CD4-positive, alpha-beta T cell treated with Interleukin-4 for 4 hours (primary cell): ENCODE data around the gene GOLGA6L26.
"Not testable (repeated sequence)": the region's sequence is repeated elsewhere in the genome, so short reads cannot be mapped to it uniquely, and the experiment has no call there.

Source experiments
- DNase-seq: peaks from one replicate; pipeline ENCODE4 v3.0.0-alpha.2; 2020

The GOLGA6L26 gene

GRCh38 chr15:23334096-23334495 is at the start of gene GOLGA6L26:
Gene GOLGA6L26 (minus strand): TSS chr15:23334196. CDS start chr15:23334135, 61 bp downstream.
- not testable (repeated sequence) for DNase-seq

GRCh38 chr15:23381192-23381591 is 47.2 kb upstream of the GOLGA6L26 start:
- not testable (repeated sequence) for DNase-seq

- DNase-seq = not testable (repeated sequence)
Observed at GRCh38 chr15:23380700-23381099, 46.7 kb upstream of the GOLGA6L26 start.

- DNase-seq = not testable (repeated sequence)
Observed at GRCh38 chr15:23378946-23379345, 45.0 kb upstream of the GOLGA6L26 start.

- not testable (repeated sequence) for DNase-seq
Observed at GRCh38 chr15:23374226-23374625, 40.2 kb upstream of the GOLGA6L26 start.

GRCh38 chr15:23372891-23373600 is 39.0 kb upstream of the GOLGA6L26 start:
- DNase-seq = not testable (repeated sequence)

GRCh38 chr15:23372284-23372683 is 38.3 kb upstream of the GOLGA6L26 start:
- no peak for DNase-seq

- DNase-seq = not testable (repeated sequence)
Observed at GRCh38 chr15:23371868-23372267, 37.9 kb upstream of the GOLGA6L26 start.

- not testable (repeated sequence) for DNase-seq
Observed at GRCh38 chr15:23371134-23371533, 37.1 kb upstream of the GOLGA6L26 start.

- DNase-seq = no peak
Observed at GRCh38 chr15:23370578-23370977, 36.6 kb upstream of the GOLGA6L26 start.

GRCh38 chr15:23364261-23364660 is 30.3 kb upstream of the GOLGA6L26 start:
- DNase-seq = not testable (repeated sequence)

- DNase-seq = not testable (repeated sequence)
Observed at GRCh38 chr15:23362622-23363021, 28.6 kb upstream of the GOLGA6L26 start.

GRCh38 chr15:23354448-23354847 is 20.5 kb upstream of the GOLGA6L26 start, which contains the start of gene GOLGA8S:
Gene GOLGA8S (plus strand): TSS chr15:23354748. CDS start chr15:23354810, 62 bp downstream.
- DNase-seq = not testable (repeated sequence)

GRCh38 chr15:23311233-23311632 is 22.8 kb downstream of the GOLGA6L26 start:
- not testable (repeated sequence) for DNase-seq

- not testable (repeated sequence) for DNase-seq
Observed at GRCh38 chr15:23305921-23306320, 28.1 kb downstream of the GOLGA6L26 start.

- not testable (repeated sequence) for DNase-seq
Observed at GRCh38 chr15:23304805-23305204, 29.2 kb downstream of the GOLGA6L26 start.

GRCh38 chr15:23304267-23304666 is 29.7 kb downstream of the GOLGA6L26 start:
- not testable (repeated sequence) for DNase-seq

GRCh38 chr15:23303654-23304053 is 30.3 kb downstream of the GOLGA6L26 start:
- peak; percentile 24 for DNase-seq

- DNase-seq = not testable (repeated sequence)
Observed at GRCh38 chr15:23303246-23303645, 30.8 kb downstream of the GOLGA6L26 start.
